GM23338 (cell line): Measurements from ENCODE around the gene FMN1.

Experiments
- CREB1 ChIP-seq: fragments of 250-450 bp; sonication (Bioruptor Pico); IDR thresholded peaks from 2 replicates; pipeline ENCODE4 v1.5.0; 2020; ENCODE audit warnings: low read depth, mild to moderate bottlenecking, moderate library complexity
- CTCF ChIP-seq, 2 experiments: fragments of 200-600 bp in 1 of 2; sonication (generic) in 1 of 2; conservative IDR thresholded peaks; 2 replicates each; pipeline versions ENCODE4 v1.5.1 to v1.6.1; 2016 to 2017; ENCODE audit warnings: antibody characterized with exemption in 2 of 2, low read depth in 2 of 2, mild to moderate bottlenecking in 2 of 2, moderate library complexity in 1 of 2
- EZH2 ChIP-seq: fragments of 200-600 bp; sonication (generic); IDR thresholded peaks from one replicate; pipeline ENCODE4 v1.8.0; 2017; ENCODE audit warnings: antibody characterized with exemption, mild to moderate bottlenecking, low read depth; ENCODE audit not compliant: unreplicated experiment
- POLR2AphosphoS5 ChIP-seq: IDR thresholded peaks from 2 replicates; pipeline ENCODE4 v1.6.1; 2016; ENCODE audit warnings: antibody characterized with exemption, low read depth

- TF ChIP-seq CTCF (conservative IDR thresholded peaks at IDR 0.05; ENCODE audit: low read depth in 2 of 2) (no peak), CREB1 (no peak), POLR2AphosphoS5 (no peak), EZH2 (no peak)
These were observed 217.0 kb downstream of the FMN1 start for GRCh38 chr15:32977506-32977905.
